Left lung (tissue), 10 donors: Measurements from ENCODE around the gene LRRC61. TPM values are rescaled to one million over a fixed set of nuclear protein-coding genes. Genes with fewer than 3 reads are reported as not detected.

Experiments used
- ATAC-seq: fragments of 200-7000 bp; cut with Tn5 transposase; one replicate; pipeline ENCODE4 v1.9.1; 2020; ENCODE audit warnings: moderate library complexity
- DNase-seq, 4 donors: peaks; one replicate each; pipeline ENCODE4 v3.0.0-alpha.2; 2013 to 2020
- H3K27ac ChIP-seq, 2 donors: fragments of 200-600 bp; sonication (generic) in 1 of 2; one replicate each; pipeline versions ENCODE4 v1.5.0 to v1.8.0; 2020 to 2021
- H3K27me3 ChIP-seq, 2 donors: fragments of 200-600 bp; sonication (generic) in 1 of 2; one replicate each; pipeline versions ENCODE4 v1.5.0 to v1.8.0; 2020 to 2021
- H3K36me3 ChIP-seq, 2 donors: fragments of 200-600 bp; sonication (generic) in 1 of 2; one replicate each; pipeline versions ENCODE4 v1.5.0 to v1.8.0; 2020 to 2021
- H3K4me1 ChIP-seq, 2 donors: fragments of 200-600 bp; one replicate each; pipeline ENCODE4 v1.8.0; 2021
- H3K4me3 ChIP-seq, 2 donors: fragments of 200-600 bp; sonication (generic) in 1 of 2; one replicate each; pipeline versions ENCODE4 v1.5.0 to v1.8.0; 2020 to 2021; ENCODE audit warnings: mild to moderate bottlenecking in 1 of 2
- H3K9me3 ChIP-seq, 2 donors: fragments of 200-600 bp; sonication (generic) in 1 of 2; one replicate each; pipeline versions ENCODE4 v1.5.0 to v1.8.0; 2020 to 2021
- intact Hi-C, 2 donors: fragments of 100-400 bp; cut with DNase I; formaldehyde crosslinking; loops; one replicate each; pipeline versions ENCODE4 v1.11.2 to v1.14.2; 2022
- polyA plus RNA-seq, 6 donors: library from polyadenylated mRNA; unstranded; fragments of 120-200 nt; gene quantifications; one replicate each; pipeline ENCODE4 v1.2.1, GENCODE V29; 2013; ENCODE audit not compliant: insufficient read length in 6 of 6
- total RNA-seq, 2 donors: library from RNA; stranded (reverse); fragmentation: NEBNext Ultra II Directional; extraction: Animal tissue kit (Norgen Biotek cat#: 25700); gene quantifications; one replicate each; pipeline ENCODE4 v1.2.1, GENCODE V29; 2021
- TF ChIP-seq, protein P1 (sequence below), 2 donors: fragments of 200-600 bp; sonication (generic) in 1 of 2; IDR thresholded peaks; one replicate each; pipeline versions ENCODE4 v1.5.0 to v1.8.0; 2021; ENCODE audit warnings: antibody characterized with exemption in 2 of 2
- donor health status: DM: no; HTN: yes; CAD: no.
- donor health status: DM: no; HTN: no; CAD: no.

Gene LRRC61
- total and polyA plus RNA-seq, 8 donors: 9.0 to 22.5 (median 19.3) TPM

DNA sequence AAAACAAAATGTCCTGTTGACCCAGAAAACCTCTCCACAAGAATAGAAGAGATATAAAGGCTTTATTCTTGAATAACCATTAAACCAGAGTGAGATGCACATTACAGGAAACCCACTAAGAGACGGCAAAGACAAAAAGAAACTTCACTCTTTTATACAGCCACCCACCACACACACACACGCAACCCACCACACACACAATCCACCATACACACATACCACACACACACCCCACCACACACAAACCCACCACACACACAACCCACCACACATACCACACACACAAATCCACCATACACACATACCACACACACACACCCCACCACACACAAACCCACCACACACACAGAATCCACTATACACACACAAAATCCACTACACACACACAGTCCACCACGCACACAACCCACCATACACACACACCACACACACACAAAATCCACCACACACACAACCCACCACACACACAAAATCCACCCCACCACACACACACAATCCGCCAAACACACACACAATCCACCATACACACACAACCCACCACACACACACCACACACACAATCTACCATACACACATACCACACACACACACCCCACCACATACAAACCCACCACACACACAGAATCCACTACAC, 36.0 kb downstream of the LRRC61 start:
- intact Hi-C loops: loop anchor here in 1 of 2 donors (10.0 kb wide), 1 partner anchor 66 kb away; no protein-coding TSS in a partner anchor
- H3K27ac ChIP-seq: no peak overlapping the region
- no peaks in the 10 kb centered on the region for H3K27me3 ChIP-seq
- ATAC-seq (no peak), DNase-seq (no peak)
- no peak overlapping the region for H3K4me3 ChIP-seq
- TF ChIP-seq, protein P1, sequence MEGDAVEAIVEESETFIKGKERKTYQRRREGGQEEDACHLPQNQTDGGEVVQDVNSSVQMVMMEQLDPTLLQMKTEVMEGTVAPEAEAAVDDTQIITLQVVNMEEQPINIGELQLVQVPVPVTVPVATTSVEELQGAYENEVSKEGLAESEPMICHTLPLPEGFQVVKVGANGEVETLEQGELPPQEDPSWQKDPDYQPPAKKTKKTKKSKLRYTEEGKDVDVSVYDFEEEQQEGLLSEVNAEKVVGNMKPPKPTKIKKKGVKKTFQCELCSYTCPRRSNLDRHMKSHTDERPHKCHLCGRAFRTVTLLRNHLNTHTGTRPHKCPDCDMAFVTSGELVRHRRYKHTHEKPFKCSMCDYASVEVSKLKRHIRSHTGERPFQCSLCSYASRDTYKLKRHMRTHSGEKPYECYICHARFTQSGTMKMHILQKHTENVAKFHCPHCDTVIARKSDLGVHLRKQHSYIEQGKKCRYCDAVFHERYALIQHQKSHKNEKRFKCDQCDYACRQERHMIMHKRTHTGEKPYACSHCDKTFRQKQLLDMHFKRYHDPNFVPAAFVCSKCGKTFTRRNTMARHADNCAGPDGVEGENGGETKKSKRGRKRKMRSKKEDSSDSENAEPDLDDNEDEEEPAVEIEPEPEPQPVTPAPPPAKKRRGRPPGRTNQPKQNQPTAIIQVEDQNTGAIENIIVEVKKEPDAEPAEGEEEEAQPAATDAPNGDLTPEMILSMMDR (IDR thresholded peaks at IDR 0.05): no peak
- H3K9me3 ChIP-seq: no peaks in the 10 kb centered on the region
- H3K4me1 ChIP-seq: peaks cover 0 to 7% of the 10 kb centered on the region in 2 donors
- no peaks in the 10 kb centered on the region for H3K36me3 ChIP-seq

DNA sequence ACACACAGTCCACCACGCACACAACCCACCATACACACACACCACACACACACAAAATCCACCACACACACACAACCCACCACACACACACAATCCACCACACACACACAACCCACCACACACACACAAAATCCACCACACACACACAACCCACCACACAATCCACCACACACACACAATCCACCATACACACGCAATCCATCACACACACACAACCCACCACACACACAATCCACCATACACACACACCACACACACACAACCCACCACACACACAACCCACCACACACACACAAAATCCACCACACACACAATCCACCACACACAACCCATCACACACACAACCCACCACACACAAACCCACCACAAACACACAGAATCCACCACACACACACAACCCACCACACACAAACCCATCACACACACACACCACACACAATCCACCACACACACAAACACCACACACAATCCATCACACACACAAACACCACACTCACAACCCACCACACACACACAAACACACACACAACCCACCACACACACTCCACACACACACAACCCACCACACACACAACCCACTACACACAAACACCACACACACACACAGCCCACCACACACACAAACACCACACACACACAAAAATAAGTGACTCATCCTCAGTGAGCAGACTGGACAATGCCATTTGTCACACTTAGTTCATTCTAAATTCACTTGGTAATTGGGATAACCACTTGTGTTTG, 36.6 kb downstream of the LRRC61 start:
- intact Hi-C loops: loop anchor here in 1 of 2 donors (10.0 kb wide), 1 partner anchor 65 kb away; no protein-coding TSS in a partner anchor
- no peaks in the 10 kb centered on the region for H3K36me3 ChIP-seq
- no peak for ATAC-seq
- no peaks in the 10 kb centered on the region for H3K9me3 ChIP-seq
- no peak overlapping the region for H3K4me3 ChIP-seq
- peaks cover 0 to 12% of the 10 kb centered on the region in 2 donors for H3K4me1 ChIP-seq
- TF ChIP-seq, protein P1 (IDR thresholded peaks at IDR 0.05): no peak
- no peak for DNase-seq
- no peaks in the 10 kb centered on the region for H3K27me3 ChIP-seq
- H3K27ac ChIP-seq: no peak overlapping the region

DNA sequence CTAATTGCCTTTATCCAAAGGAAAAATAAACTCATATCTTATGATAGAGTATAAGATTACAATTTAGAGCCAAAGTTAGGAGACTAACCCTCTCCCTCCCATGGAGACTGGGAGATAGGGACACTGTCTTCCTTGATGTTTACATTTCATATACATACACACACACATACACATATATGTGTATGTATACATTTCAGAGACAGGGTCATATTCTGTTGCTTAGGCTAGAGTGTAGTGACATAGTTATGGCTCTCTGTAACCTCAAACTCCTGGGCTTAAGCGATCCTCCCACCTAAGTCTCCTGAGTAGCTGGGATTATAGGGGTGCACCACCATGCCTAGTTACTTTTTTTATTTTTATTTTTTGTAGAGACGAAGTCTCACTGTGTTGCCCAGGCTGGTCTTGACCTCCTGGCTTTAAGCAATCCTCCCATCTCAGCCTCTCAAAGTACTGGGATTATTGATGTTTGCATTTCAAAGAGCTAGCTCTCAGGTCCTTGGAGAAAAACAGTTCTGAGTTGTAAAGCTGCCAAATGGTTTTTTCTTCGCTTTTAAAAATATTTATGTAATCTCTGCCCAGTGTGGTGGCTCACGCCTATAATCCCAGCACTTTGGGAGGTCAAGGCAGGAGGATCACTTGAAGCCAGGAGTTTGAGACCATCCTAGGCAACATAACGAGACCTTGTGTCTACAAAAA, 37.4 kb downstream of the LRRC61 start:
- Histone ChIP-seq H3K4me1 (peaks cover 0 to 12% of the 10 kb centered on the region in 2 donors), H3K9me3 (no peaks in the 10 kb centered on the region), H3K27me3 (no peaks in the 10 kb centered on the region), H3K36me3 (no peaks in the 10 kb centered on the region), H3K27ac (no peak overlapping the region), H3K4me3 (no peak overlapping the region)
- ATAC-seq: no peak
- intact Hi-C loops: no loop called here
- TF ChIP-seq, protein P1 (IDR thresholded peaks at IDR 0.05): no peak
- no peak for DNase-seq

DNA sequence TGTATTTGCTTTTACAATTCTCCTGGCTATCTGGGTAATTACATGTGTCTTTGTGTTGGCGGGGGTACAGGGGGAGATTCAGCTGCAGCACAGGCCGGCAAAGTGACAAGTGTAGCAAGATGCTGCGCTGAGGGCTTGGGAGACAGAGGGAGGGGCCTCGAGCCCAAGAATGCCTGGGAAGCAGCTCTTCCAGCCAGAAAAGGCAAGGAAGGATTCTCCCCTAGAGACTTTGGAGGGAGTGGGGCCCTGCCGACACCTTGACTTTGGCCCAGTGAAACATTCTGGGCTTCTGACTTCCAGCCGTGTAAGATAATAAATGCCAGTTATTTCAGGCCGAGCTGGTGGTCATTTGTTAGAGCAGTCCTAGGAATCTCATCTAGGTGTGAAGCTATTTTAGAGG, 38.2 kb downstream of the LRRC61 start:
- DNase-seq (no peak), ATAC-seq (no peak)
- Histone ChIP-seq H3K36me3 (no peaks in the 10 kb centered on the region), H3K9me3 (no peaks in the 10 kb centered on the region), H3K4me1 (peaks cover 0 to 12% of the 10 kb centered on the region in 2 donors), H3K27me3 (no peaks in the 10 kb centered on the region), H3K4me3 (no peak overlapping the region), H3K27ac (no peak overlapping the region)
- TF ChIP-seq, protein P1 (IDR thresholded peaks at IDR 0.05): no peak
- intact Hi-C loops: no loop called here
